Epithelial cell of proximal tubule (primary cell): Measurements from ENCODE around the gene CC2D1B. TPM values are rescaled to one million over a fixed set of nuclear protein-coding genes. Genes with fewer than 3 reads are reported as not detected.

Source experiments
- DNase-seq: peaks from one replicate; pipeline ENCODE4 v3.0.0-alpha.2; 2011; ENCODE audit warnings: low read depth
- H3K4me3 ChIP-seq: 2 replicates; pipeline ENCODE4 v1.5.1; 2011; ENCODE audit warnings: low read depth, mild to moderate bottlenecking, low read length
- total RNA-seq: library from RNA; depleted of rRNA; stranded (reverse); fragments of >200 nt; gene quantifications from 2 replicates; pipeline ENCODE4 v1.2.3, GENCODE V29; 2015
- TF ChIP-seq, protein P1 (sequence below): conservative IDR thresholded peaks from 2 replicates; pipeline ENCODE4 v1.5.1; 2012; ENCODE audit warnings: low read depth, mild to moderate bottlenecking, low read length

The CC2D1B gene
- total RNA-seq, 1 donor from 2014 or later = 32.5 TPM

DNA sequence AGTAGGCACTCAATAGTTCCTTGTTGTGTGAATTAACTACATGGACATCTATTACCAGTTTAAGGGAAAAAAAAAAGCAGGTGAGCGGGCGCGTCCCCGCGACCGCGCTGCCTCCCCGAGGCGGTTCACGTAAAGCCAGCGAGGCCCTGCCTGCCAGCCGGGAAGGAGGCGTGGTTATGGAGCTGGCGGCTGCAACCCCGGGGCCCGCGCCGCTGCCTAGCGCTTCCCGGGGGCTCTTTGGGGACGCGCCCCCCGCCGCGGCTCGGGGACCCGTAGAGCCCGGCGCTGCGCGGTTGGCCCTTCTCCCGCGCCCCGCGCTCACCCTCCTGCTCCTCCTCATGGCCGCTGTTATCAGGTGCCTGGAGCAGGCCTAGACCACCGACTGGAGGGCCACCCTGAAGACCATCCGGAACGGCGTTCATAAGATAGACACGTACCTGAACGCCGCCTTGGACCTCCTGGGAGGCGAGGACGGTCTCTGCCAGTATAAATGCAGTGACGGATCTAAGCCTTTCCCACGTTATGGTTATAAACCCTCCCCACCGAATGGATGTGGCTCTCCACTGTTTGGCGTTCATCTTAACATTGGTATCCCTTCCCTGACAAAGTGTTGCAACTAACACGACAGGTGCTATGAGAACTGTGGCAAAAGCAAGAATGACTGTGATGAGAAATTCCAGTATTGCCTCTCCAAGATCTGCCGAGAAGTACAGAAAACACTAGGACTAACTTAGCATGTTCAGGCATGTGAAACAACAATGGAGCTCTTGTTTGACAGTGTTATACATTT, 2.6 kb upstream of the CC2D1B start:
- peak overlapping the region; percentile 60 for H3K4me3 ChIP-seq
- DNase-seq = peak; percentile 6
- TF ChIP-seq, protein P1, sequence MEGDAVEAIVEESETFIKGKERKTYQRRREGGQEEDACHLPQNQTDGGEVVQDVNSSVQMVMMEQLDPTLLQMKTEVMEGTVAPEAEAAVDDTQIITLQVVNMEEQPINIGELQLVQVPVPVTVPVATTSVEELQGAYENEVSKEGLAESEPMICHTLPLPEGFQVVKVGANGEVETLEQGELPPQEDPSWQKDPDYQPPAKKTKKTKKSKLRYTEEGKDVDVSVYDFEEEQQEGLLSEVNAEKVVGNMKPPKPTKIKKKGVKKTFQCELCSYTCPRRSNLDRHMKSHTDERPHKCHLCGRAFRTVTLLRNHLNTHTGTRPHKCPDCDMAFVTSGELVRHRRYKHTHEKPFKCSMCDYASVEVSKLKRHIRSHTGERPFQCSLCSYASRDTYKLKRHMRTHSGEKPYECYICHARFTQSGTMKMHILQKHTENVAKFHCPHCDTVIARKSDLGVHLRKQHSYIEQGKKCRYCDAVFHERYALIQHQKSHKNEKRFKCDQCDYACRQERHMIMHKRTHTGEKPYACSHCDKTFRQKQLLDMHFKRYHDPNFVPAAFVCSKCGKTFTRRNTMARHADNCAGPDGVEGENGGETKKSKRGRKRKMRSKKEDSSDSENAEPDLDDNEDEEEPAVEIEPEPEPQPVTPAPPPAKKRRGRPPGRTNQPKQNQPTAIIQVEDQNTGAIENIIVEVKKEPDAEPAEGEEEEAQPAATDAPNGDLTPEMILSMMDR = peak; percentile 21

DNA sequence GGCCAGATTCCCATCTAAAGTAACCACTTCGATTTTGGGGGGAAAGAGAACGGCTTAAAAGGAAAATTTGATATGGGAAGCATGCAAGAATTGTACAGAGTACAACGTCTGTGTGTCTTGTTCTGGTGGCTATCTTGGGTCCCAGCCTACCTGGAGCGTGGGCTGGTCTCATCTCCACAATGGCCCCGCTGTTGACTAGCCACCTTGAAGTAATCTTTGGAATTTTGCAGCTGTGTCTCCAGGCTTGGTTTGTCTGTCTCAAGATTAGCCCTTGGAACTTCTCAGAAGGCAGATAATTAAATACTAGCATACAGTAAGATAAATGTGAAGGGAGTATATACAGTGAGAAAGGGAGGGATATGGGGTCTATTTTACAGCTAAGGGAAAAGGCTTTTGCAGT, 1.3 kb upstream of the CC2D1B start:
- TF ChIP-seq, protein P1 = no peak
- DNase-seq = no peak
- no peak overlapping the region for H3K4me3 ChIP-seq

DNA sequence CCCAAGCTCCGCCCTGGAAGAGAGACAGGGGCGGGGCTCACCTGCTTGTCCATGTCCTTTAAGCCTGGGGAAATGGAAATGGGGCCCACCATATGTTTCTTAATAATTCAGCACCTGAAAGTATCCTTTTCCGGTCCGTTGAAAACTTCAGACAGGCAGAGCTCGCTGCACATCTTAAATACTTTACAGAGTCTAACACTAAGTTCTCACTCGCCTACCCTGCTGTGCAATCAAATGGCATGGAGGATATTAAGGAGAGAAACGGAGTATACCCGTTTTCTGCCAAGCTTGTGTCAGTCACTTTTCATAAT, 467 bp upstream of the CC2D1B start:
- TF ChIP-seq, protein P1 = no peak
- no peak for DNase-seq
- peak overlapping the region; percentile 71 for H3K4me3 ChIP-seq

DNA sequence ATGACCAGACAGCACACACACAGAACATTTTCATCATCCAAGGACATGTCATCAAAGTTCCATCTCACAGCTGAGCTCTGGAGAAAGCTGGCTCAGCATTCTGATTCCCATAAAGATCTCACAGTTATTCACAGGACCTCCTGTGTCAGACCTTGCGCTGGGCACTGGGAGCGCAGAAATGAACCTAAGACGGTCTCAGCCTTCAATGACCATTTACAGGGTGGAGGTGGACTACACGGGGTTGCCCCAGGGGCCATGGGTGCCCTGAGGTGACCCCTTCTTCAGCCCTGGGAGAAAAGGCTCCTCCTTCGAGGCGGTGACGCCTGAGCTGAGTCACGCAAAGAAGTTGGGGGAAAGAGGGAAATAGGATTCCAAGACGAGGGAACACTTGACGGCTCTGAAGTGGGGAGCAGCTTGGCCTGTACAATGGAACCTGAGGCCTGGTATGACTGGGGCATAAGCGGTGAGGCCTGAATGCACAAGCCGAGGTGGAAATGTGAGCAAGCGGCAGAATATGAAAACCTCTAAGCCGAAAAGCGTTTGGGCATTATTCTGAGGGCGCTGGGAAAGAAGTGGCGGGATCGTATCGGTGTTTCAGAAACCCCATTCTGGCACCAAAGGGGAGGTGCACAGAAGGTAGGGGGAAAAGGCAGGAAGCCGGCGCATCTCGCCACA, 797 bp downstream of the CC2D1B start:
- peak overlapping the region; percentile 71 for H3K4me3 ChIP-seq
- TF ChIP-seq, protein P1 = no peak
- peak; percentile 18 for DNase-seq

DNA sequence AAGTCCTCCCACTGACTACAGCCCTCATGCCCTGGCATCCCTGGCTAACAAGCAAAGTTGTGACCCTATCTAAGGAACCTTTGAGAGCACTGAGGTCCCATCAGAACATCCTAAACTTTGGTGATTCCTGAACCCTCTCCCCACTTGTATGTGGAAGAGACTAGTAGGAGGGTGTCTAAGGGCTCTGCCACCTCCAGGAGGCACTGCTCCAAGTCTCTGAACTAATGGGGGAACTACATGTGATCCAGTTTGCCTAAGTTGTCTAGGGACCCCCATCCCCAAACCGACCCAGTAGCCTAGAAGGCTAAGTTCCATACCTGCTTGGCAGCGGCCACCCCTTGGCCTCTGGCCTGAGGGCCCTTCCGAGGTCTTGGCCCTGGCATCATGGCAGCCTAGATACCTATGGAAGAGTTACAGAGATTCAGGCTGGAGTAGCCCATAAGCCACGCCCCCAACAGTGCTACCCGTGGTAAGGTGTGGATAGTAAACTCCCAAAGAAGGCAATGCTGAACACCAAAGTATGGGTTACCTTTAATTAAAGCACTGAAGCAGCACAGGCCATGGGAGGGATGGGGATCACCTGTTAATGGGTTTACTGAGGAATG, 1.7 kb downstream of the CC2D1B start:
- DNase-seq = no peak
- TF ChIP-seq, protein P1 = peak; percentile 20
- H3K4me3 ChIP-seq = peak overlapping the region; percentile 71

DNA sequence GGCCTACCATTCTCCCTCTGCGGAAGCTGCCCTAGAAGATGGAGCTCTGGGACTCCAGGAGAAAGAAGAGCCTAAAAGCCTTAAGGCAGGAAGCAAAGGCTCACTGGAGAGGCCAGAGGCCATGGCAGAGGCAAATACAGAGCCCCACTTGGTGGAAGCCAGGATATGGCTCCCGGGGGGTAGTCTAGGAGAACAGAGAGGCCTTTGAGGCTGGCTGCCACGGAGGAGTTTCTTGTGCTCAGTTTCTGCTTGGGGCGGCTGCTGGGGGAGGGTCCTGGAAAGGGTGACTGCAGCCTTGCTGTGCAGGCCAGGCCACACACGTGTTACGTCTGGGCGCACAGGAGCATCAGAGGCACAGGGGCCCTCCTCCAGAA, 5.4 kb downstream of the CC2D1B start:
- H3K4me3 ChIP-seq = no peak overlapping the region
- DNase-seq = no peak
- TF ChIP-seq, protein P1 = no peak
